Measurements from ENCODE around the gene IL1RL1.
A peak's percentile ranks its signal among the peaks of the same experiment; 100 is the strongest.

Gene IL1RL1

DNA sequence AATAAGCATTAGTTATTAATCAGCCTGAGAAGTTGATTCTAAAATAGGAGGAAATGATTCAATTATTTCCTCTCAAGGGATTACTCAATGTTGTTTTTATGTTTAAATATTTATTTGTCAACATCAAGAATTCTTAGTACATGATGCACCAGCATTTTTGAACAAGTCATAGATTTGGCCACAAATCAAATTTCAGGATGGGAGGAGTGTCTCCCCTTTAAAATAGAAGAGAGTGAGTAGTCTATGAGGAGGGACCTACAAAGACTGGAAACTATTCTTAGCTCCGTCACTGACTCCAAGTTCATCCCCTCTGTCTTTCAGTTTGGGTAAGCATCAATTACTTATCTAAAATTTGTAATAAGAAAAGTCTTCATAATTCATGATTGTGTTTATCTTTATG, 25.6 kb downstream of the IL1RL1 start:
- DNase-seq, result no peak

DNA sequence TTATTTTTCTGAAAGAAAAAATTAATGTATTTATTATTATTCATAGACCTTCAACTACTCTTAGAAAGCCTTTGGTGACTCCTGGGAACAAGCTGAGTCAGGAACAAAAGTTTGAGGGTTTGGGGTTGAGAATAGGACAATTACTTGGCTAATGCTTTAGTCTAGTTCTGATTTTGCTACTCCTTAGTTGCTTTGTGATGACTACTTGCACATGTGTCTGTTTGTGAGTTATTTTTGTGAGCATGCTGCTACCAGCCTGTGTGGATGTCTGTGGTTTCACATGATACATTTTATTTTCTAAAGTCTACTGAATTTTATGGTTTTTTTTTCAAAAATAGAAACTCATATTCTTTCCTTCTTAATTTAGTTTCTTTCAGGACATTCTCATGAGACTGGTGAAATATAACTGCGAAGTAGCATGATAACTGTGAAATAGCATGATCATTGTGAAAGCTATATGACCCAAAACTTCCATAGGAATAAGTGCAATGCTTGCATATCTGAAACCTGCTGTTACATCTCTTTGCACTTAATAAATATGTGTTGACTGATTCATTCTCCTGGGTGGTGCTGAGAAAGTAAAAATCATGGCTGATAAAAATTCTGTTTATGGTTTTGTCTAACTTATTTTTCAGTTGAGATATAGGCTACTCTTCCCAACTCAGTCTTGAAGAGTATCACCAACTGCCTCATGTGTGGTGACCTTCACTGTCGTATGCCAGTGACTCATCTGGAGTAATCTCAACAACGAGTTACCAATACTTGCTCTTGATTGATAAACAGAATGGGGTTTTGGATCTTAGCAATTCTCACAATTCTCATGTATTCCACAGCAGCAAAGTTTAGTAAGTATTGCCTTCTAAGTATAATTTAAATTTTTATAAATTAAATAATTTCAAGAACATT, 26.4 kb downstream of the IL1RL1 start:
- no peak for DNase-seq

DNA sequence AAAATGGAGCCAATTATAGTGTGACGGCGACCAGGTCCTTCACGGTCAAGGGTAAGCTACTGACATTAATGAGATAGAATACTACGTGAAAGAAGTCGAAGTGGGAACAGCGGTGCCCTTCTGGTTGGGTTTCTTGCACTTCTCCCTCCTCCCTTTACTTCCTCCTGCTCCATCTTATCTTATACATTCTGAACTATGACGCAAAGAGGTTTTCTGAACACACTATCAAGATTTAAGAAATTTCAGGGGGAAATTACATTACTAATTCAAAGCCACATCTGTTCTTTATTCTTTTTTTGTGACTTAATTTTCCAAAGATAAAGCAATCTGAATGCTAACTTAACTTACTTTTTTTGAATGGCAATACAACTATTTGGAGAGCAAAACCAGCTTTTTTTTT, 29.4 kb downstream of the IL1RL1 start:
- no peak for DNase-seq

DNA sequence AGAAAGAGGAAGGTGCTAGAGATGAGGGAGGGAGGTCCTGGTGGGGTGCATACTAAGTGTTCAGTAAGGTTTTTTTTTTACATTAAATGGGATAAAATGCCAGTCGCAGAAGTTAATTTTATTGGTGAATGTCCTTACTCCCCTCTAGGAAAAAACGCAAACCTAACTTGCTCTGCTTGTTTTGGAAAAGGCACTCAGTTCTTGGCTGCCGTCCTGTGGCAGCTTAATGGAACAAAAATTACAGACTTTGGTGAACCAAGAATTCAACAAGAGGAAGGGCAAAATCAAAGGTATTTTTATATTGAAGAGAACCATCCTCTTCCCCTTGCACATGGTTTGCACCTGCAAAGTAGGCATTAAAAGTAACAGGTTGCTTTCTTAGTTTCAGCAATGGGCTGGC, 31.5 kb downstream of the IL1RL1 start:
- DNase-seq, result no peak

DNA sequence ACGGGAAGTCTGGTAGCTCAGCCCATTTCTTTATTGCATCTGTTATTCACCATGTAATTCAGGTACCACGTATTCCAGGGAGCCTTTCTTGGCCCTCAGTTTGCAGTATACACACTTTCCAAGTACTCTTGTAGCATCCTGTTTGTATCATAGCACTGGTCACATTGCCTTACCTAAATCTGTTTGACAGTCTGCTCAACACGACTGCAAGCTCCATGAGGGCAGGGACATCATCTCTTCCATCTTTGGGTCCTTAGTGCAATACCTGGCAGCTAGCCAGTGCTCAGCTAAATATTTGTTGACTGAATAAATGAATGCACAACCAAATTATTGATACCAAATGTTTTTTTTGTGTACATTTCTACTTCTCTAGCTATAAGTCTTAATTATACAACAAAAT, 33.0 kb downstream of the IL1RL1 start:
- DNase-seq, result no peak

DNA sequence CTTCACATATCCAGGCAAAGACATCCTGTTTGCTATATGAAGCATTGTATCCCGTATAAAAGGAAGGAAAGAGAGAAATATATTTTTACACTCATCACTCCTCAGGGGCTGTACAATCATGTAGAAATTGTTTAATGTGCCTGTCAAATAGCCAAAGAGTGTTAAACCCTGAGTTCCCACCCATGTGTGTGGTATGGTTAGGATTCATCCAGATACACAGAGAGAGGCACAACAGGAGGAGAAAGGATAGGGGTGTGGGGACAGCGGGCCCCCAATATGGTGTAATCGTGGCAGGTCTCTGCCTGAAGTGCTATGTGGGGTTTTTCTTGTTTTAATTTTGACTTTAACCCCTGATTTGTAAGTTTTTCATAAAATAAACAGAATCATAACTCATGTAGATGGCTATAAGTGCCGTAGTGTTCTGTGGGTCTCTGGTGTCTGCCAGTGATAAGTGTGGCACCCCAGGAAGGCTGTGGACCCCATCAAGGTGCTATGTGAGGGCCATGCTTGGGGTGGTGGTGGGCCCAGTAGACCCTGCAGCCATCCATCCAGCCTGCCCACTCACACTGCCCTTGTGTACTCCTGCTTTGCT, 34.1 kb downstream of the IL1RL1 start:
- no peak for DNase-seq

DNA sequence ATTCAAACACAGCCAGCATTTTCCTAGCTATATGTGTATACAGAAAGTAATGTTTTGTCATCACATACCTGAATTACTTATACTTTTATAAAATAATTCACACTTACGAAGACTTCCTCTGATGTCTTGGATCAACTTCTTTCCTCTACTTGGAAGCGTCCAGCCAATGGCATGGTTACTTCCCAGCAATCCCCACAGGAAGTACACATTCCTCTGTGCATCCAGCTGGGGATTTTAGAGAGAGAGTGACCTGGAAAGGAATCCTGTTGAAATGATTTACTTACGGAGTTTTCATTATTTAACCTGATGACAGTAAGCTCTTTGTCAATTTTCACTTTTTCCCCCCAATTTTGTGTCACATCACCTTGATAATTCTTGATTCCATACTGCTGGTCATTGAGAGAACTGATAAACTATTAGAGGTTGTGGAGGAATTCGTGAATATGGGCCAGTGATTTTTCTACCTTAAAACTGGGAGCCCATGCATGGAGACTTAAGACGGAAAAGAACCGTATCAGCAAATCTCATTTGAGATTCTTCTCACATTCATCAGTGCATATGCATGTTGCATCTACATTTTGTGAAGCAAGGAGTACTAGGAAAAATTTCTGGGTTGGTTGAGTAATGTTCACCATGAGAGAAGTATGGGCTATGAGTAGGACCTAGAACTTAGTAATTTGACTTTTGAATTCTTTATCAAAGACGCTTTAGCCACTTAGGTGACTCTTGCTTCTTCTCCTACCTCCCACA, 35.2 kb downstream of the IL1RL1 start:
- no peak for DNase-seq

DNA sequence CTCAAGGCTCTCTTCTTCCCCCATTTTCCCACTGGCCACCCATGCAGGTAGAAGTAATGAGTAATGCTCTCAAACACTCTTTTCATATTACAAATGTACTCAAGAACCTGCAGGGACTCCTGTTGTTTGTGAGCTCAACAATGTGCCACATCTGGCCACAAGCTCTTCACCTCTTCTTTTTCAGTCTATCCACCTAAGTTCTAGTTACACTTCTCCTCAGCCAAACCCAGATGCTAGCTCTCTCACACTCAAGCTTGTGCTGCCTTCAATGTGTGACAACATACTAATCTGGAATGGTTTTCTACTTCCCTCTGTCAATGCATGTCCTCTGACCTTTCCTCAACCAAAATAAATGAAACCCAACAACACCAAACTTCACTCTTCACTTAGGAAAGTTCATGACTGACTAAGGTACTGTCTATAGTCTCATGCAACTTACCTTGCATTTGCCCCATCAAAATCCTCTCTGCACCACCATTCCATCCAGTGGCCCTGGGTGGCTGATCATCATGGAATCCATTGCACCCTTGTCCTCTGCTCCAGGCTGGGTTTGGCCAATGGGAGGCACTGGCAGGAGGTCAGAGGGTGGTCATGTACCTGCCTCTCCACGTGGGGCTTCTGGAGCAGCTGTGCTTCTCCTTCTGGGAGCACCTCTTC, 38.9 kb downstream of the IL1RL1 start:
- DNase-seq, result no peak

DNA sequence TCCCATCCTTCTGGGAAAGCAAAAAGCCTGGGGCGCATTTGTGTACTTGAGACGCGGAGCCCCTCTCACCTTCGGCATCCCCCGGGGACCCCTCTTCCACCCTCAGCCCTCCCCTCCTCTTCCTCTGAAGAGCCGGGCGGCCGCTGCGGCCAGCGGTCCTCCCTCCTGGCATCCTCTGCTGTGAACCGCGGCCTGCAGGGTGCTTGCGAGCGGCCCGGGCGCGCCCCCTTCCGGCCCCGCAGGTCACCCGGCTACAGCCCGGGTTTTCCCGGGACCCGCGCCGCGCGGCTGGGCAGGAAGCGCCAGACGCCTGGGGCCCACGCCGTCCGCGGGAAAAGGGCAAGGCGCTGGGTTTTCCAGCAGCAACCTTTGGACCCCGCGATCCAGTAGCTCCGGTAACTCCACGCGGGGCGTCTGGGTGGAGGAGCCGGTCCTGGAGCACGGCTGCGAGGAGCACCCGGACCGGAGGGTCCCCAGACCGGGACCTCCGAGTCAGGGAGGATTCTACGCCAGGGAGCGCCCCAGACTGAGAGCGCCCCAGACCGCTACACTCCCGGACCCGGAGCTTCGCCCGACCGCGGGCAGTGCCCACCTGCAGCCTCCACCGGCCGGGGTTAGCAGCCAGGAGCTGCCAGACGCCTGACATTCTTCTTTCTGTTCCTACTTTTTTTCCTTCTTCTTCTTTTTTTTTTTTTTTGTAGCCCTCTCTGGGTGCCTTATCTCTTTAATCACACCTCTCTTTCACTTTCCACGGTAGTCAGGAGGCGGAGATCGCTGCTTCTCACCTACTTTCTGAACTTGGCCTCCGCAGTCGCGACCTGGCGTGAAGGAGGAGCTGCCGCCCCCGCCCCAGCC, 44.4 kb downstream of the IL1RL1 start, which contains the start of gene IL18R1:
TSS of gene IL18R1 (plus strand) at position 271 of the 855 bp plus-strand sequence. CDS start 6,865 bp downstream, outside the sequence.
- peak; percentile 69 for DNase-seq

DNA sequence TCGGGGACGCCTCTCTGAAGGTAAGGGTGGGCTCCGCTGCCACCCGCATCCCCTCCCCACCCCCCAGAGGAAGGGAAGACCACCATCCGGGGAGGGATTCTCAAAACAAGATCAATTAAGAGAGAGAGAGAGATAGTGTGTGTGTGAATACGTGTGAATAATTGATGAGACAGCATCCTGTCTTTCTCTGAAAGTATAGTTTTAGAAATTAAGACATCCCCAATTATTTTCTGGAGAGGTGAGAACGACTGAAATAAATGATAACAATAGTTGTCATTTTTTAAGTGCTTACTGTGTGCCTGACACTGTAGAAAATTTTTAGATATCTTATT, 45.0 kb downstream of the IL1RL1 start:
- no peak for DNase-seq

DNA sequence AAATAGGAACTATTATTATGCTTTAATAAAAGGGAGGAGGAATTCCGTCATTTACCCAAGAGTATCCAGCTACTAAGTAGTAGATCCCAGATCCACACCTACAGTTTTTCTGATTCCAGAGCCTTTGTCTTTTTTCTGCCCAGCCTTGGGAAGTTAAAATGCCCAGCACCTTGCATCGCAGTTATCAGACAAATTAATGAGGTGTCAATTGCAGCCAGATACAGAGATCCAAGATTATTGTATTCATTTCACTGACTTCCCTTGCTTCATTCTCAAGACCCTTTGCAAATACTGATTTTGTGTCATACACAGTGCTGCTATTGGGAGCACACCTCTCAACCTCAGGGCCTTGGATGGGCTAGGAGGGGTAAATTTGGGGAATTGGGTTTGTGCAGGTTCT, 45.4 kb downstream of the IL1RL1 start:
- no peak for DNase-seq

DNA sequence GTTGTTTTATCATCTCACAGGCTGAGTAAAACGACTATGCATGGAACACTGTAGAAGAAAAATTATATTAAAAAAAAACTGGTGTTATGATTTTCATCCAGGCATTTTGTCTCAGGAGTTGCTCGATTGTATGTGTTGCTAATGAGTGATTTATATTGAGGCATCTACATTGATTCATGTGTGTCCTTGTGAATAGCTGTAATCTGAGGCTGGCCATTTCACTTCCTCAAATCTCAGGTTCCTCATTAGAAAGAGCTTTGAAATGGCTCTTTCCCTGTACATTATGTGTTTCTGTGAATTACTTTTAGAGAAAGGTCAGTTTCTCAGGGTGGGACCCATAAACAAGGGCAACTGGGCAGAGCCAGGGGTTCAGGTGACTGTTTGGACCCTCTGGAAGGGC, 46.6 kb downstream of the IL1RL1 start:
- no peak for DNase-seq

DNA sequence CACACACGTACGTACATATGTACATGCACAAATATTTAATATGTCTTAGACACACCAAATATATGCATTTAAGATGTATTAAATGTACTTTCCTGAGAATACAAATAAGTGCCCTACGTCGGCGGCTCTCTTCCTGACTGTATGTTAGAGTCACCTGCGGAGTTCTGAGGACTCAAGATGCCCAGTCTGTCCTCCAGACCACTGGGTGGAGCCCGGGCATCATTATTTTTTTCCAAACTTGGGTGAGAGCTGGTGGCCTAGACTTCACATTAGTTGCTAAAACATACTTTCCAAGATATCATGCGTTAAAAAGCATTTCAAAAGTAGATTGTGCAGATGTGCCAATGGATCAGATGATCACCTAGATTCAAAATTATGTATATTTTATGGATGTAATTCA, 47.1 kb downstream of the IL1RL1 start:
- peak; percentile 29 for DNase-seq

DNA sequence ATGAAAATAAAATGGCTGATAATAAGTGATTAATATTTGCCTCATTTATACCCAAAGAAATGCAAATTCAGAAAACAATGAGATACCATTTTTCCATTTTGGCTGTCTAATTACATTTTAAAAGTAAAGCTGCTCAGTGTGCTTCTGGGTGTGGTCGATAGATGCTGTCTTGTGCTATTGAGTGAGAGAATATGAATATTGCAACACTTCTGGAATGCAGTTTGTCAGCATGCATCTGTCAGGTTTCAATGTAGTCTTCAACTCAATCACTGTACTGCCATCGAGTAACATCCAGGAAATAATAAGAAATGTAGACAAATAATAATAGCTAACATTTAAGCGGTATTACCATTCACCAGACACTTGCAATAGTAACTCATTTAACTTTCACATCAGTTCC, 48.2 kb downstream of the IL1RL1 start:
- DNase-seq, result no peak

DNA sequence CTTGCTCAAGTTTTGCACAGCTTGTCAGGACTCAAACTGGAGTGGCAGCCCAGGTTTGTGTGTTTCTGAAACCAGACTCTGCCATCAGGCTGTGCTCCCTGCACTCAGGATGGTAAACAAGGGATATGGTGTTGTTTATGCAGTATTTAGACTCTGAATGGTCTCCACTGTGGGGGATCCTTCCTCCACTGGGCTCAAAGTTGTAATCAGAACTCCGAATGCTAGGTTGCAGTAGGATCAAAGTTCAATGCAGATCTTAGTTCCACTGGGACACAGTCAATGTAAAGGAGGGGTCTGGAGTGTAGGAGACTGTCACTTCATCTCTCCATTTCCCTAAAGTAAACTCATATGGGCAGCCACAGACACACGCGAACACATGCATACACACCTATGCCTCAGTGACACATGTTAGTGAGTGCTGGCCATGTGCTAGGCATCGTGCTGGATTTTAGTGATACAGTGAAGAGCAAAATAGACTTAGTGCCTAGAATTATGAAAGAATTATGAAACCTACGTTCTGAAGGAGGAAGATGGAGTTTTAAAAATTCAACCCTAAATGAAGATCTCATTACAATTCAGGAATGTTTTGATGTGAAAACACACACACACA, 50.4 kb downstream of the IL1RL1 start:
- DNase-seq, result no peak

DNA sequence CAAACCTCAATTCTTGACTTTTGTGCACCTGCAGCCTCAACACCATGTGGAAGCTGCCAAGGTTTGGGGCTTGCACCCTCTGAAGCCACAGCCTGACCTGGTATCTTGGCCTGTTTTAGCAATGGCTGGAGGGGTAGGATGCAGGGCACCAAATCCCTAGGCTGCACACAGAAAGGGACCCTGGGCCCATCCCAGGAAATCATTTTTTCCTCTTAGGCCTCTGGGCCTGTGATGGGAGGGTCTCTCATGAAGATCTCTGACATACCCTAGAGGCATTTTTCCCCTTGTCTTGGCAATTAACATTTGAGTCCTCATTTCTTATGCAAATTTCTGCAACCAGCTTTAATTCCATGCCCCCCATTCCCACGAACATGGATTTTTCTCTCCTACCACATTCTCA, 54.4 kb downstream of the IL1RL1 start:
- no peak for DNase-seq

DNA sequence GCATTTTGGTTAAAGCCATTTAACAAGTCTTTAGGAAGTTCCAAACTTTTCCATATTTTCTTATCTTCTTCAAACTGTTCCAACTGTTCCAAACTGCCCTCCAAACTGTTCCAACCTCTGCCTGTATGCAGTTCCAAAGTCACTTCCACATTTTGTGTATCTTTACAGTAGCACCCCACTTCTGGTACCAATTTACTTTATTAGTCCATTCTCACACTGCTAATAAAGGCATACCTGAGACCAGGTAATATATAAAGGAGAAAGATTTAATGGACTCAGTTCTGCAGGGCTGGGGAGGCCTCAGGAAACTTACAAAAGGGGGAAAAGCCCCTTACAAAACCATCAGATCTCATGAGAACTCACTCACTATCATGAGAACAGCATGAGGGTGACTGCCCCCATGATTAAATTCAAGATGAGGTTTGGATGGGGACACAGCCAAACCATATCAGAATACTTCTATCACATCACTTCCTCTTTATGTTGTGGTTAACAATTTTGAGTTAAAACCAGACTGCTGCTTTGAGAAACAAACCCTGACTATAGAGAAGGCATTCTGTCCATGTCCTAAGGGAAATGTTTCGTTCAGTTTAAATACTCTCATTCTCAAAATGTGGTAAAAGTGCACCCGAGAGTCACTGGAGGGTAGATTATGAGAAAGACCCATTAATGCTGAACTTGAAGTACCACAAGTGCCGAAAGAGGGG, 55.2 kb downstream of the IL1RL1 start:
- peak; percentile 23 for DNase-seq

DNA sequence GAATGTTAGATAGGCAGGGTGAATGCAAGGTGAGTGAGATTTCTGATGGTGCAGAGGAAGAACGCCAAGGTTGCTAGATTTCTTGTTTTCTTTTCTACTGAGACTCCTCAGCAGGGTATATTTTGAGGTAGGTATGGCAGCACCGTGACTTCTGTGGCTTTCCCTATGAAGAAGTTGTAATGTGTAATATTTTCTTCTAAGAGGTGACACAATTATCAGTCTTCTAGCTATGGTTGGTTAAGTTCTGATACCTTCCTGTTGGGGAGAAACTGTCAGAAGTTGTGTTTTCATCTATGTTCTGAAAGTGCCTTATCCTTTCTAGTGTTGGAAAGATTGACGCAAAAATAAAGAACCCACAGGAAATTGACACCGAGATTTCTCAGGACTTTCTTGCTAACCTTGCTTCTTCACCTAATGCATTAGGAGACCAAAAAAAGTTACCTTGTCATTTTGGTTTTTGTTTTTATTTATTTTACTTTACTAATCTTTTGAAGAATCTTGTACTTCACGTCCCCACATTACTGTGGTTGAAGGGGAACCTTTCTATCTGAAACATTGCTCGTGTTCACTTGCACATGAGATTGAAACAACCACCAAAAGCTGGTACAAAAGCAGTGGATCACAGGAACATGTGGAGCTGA, 56.1 kb downstream of the IL1RL1 start:
- peak; percentile 53 for DNase-seq

DNA sequence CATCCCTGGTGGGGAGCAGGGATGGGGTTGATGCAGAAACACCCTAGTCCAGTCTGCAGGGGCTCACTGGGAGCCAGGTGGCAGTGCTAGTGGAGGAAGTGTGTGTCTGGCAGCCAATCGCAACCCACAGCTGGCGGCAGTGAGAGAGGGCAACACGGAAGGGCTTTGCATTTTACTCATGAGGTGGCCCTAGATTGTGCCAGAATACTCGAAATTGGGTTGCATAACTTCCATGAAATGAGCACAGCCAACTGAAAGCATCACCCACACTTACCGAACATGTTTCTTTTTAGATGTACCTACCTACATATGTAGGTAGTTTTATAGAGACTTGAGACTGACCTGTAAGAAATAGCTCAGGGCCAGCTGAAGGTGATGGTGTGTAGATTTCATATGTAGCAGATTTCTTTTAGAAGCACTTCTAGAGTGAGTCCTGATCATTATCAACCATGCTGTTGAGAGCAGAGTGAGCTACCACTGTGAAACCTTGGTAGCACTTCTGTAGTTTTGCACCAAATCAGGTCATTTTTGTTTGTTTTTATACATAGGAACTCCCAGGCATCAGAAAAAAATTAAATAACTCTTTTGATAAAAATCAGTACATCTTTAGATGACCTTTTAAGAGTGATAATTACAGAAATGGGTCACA, 57.2 kb downstream of the IL1RL1 start:
- DNase-seq, result peak; percentile 32

DNA sequence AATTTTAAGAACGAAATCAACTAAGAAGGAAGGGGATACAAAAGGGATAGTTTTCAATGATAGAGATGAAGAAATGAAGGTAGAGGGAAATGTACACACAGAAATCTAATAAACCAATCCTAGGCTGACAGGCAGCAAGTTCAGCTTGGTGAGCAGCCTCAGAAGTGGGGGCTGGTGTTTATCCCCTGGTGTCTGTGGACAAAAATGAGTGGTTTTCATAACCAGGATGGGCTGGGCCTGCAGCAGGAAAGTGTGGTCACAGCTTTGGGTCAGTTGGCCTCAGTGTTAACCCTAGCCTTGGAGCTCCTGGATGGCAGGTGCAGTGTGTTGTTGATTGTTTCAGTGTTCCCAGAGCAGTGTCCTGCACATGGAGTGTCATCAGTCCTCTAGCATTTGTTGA, 58.5 kb downstream of the IL1RL1 start:
- DNase-seq, result no peak

All from CD4-positive, alpha-beta T cell treated with Interleukin-21 for 1 hour (primary cell).